SK-N-SH (cell line): ENCODE measurements around the gene ATP8A2. TPM values are rescaled to one million over a fixed set of nuclear protein-coding genes. Genes with fewer than 3 reads are reported as not detected.

Source experiments
- CTCF ChIA-PET: fragments of 300-600, 350-600 bp; formaldehyde crosslinking; extraction: SDS; loops from one replicate; lab custom pipeline; 2021; lab: Yijun Ruan, JAX
- POLR2A ChIA-PET: fragments of 350-600 bp; sonication (Branson Sonifier 250); formaldehyde crosslinking; extraction: SDS; loops from one replicate; lab custom pipeline; 2020; ENCODE audit warnings: antibody characterized with exemption, inconsistent platforms; lab: Yijun Ruan, JAX
- DNase-seq: peaks from one replicate; pipeline ENCODE4 v3.0.0; 2012
- H2AFZ ChIP-seq: fragments of 200-600 bp; sonication (generic); 2 replicates; pipeline ENCODE4 v1.8.1; 2016; ENCODE audit warnings: antibody characterized with exemption, mild to moderate bottlenecking, low read depth
- H3F3A ChIP-seq: fragments of 200-600 bp; sonication (generic); replicated peaks from 2 replicates; pipeline ENCODE3; 2016; ENCODE audit warnings: antibody characterized with exemption, mild to moderate bottlenecking; ENCODE audit not compliant: insufficient read depth
- H3K27ac ChIP-seq, 2 experiments: fragments of 200-500 bp in 1 of 2; fragments of 200-600 bp in 1 of 2; sonication (Bioruptor generic) in 1 of 2; sonication (generic), shearing (Covaris generic) in 1 of 2; 2 replicates each; pipeline versions ENCODE4 v1.5.1 to v1.6.1; 2014 to 2016; ENCODE audit warnings: low read depth in 2 of 2, inconsistent platforms in 1 of 2, low read length in 1 of 2, mild to moderate bottlenecking in 1 of 2, mixed read lengths in 1 of 2
- H3K27me3 ChIP-seq: fragments of 200-600 bp; sonication (generic), shearing (Covaris generic); 2 replicates; pipeline ENCODE4 v1.6.1; 2016; ENCODE audit warnings: mixed run types; ENCODE audit not compliant: insufficient read depth
- H3K36me3 ChIP-seq, 2 experiments: fragments of 200-500 bp in 1 of 2; fragments of 200-600 bp in 1 of 2; sonication (Bioruptor generic) in 1 of 2; sonication (generic) in 1 of 2; replicated peaks in 1 of 2; 2 replicates each; pipeline versions ENCODE3 to v1.5.1; 2014 to 2016; ENCODE audit warnings: low read length in 1 of 2, mild to moderate bottlenecking in 1 of 2; ENCODE audit not compliant: insufficient read depth in 2 of 2, control insufficient read depth in 1 of 2
- H3K4me1 ChIP-seq, 2 experiments: fragments of 200-500 bp in 1 of 2; fragments of 200-600 bp in 1 of 2; sonication (Bioruptor generic) in 1 of 2; sonication (generic), shearing (Covaris generic) in 1 of 2; 2 replicates each; pipeline versions ENCODE4 v1.5.1 to v1.6.1; 2014 to 2016; ENCODE audit warnings: low read depth in 1 of 2, low read length in 1 of 2, mixed run types in 1 of 2; ENCODE audit not compliant: insufficient read depth in 2 of 2, control insufficient read depth in 1 of 2
- H3K4me2 ChIP-seq: fragments of 200-600 bp; sonication (generic), shearing (Covaris generic); 2 replicates; pipeline ENCODE4 v1.6.1; 2017; ENCODE audit warnings: mixed run types
- H3K4me3 ChIP-seq, 2 experiments: fragments of 200-500 bp in 1 of 2; fragments of 200-600 bp in 1 of 2; sonication (Bioruptor generic) in 1 of 2; sonication (generic), shearing (Covaris generic) in 1 of 2; 2 replicates each; pipeline versions ENCODE4 v1.5.1 to v1.8.1; 2014 to 2016; ENCODE audit warnings: low read depth in 2 of 2, inconsistent platforms in 1 of 2, low read length in 1 of 2, mild to moderate bottlenecking in 1 of 2, mixed read lengths in 1 of 2, moderate library complexity in 1 of 2
- H3K79me2 ChIP-seq: fragments of 200-600 bp; sonication (generic); 2 replicates; pipeline ENCODE4 v1.8.1; 2017; ENCODE audit warnings: mild to moderate bottlenecking; ENCODE audit not compliant: insufficient read depth
- H3K9ac ChIP-seq: fragments of 200-600 bp; sonication (generic); 2 replicates; pipeline ENCODE4 v1.6.1; 2017; ENCODE audit warnings: mixed run types
- H3K9me2 ChIP-seq: fragments of 200-600 bp; sonication (generic); 2 replicates; pipeline ENCODE4 v1.6.1; 2017; ENCODE audit warnings: mixed run types
- H3K9me3 ChIP-seq: fragments of 200-600 bp; sonication (generic); 2 replicates; pipeline ENCODE4 v1.6.1; 2017; ENCODE audit warnings: mixed run types, mild to moderate bottlenecking, moderate library complexity
- H4K20me1 ChIP-seq: fragments of 200-600 bp; sonication (generic); 2 replicates; pipeline ENCODE4 v1.6.1; 2017; ENCODE audit warnings: mild to moderate bottlenecking, mixed run types; ENCODE audit not compliant: insufficient read depth
- CHD2 ChIP-seq: fragments of 150-350 bp; IDR thresholded peaks from 2 replicates; pipeline ENCODE4 v1.6.1; 2018; ENCODE audit warnings: low read length; ENCODE audit not compliant: partially characterized antibody
- ELF1 ChIP-seq: IDR thresholded peaks from 2 replicates; pipeline ENCODE4 v1.4.0; 2012
- FOSL2 ChIP-seq: IDR thresholded peaks from 2 replicates; pipeline ENCODE4 v1.4.0; 2012; ENCODE audit warnings: low read depth, mild to moderate bottlenecking, moderate library complexity, borderline replicate concordance
- FOXJ3 ChIP-seq: sonication (generic); formaldehyde crosslinking; IDR thresholded peaks from 2 replicates; pipeline ENCODE4 v1.5.1; 2020; ENCODE audit warnings: mild to moderate bottlenecking, missing genetic modification reagents
- GABPA ChIP-seq: IDR thresholded peaks from 2 replicates; pipeline ENCODE4 v1.4.0; 2012; ENCODE audit warnings: low read depth, mild to moderate bottlenecking
- JUND ChIP-seq: IDR thresholded peaks from 2 replicates; pipeline ENCODE4 v1.4.0; 2012
- MEF2A ChIP-seq: IDR thresholded peaks from 2 replicates; pipeline ENCODE4 v1.4.0; 2012; ENCODE audit warnings: low read depth, borderline replicate concordance
- POLR2AphosphoS5 ChIP-seq: IDR thresholded peaks from 2 replicates; pipeline ENCODE4 v1.6.1; 2012; ENCODE audit warnings: low read depth, low read length
- RAD21 ChIP-seq: IDR thresholded peaks from 2 replicates; pipeline ENCODE4 v1.6.1; 2012; ENCODE audit warnings: mild to moderate bottlenecking, low read length
- SIN3A ChIP-seq: IDR thresholded peaks from 2 replicates; pipeline ENCODE4 v1.6.1; 2012; ENCODE audit warnings: low read depth, mild to moderate bottlenecking, low read length, moderate library complexity, borderline replicate concordance
- TCF12 ChIP-seq: IDR thresholded peaks from 2 replicates; pipeline ENCODE4 v1.4.0; 2012
- TEAD4 ChIP-seq: IDR thresholded peaks from 2 replicates; pipeline ENCODE4 v1.4.0; 2012; ENCODE audit warnings: mild to moderate bottlenecking, borderline replicate concordance; ENCODE audit not compliant: insufficient read depth
- WGBS: methylation state at CpG from one replicate; pipeline ENCODE4 v1.1.6; 2017; ENCODE audit warnings: low lambda C conversion rate; 5-methylcytosine and 5-hydroxymethylcytosine counted together
- polyA plus RNA-seq, 3 experiments: library from polyadenylated mRNA; depleted of rRNA; stranded (reverse); fragments of >200 nt; gene quantifications; 2 replicates each; pipeline ENCODE4 v1.2.3, GENCODE V29; 2012
- TF ChIP-seq, protein P1 (sequence below): IDR thresholded peaks from 2 replicates; pipeline ENCODE4 v1.6.1; 2012; ENCODE audit warnings: mild to moderate bottlenecking, low read depth, low read length, moderate library complexity
- TF ChIP-seq, protein P2 (sequence below): IDR thresholded peaks from 2 replicates; pipeline ENCODE4 v1.4.0; 2012; ENCODE audit warnings: low read depth
- TF ChIP-seq, protein P3 (sequence below): fragments of 150-350 bp; IDR thresholded peaks from 2 replicates; pipeline ENCODE4 v1.6.1; 2016; ENCODE audit warnings: mild to moderate bottlenecking, low read depth, low read length
- TF ChIP-seq, protein P4 (sequence below): IDR thresholded peaks from 2 replicates; pipeline ENCODE4; 2012
- TF ChIP-seq, protein P5 (sequence below): IDR thresholded peaks from 2 replicates; pipeline ENCODE4 v1.4.0; 2012; ENCODE audit warnings: low read depth, borderline replicate concordance
- TF ChIP-seq, protein P6 (sequence below): fragments of 150-350 bp; IDR thresholded peaks from 2 replicates; pipeline ENCODE4 v1.6.1; 2017; ENCODE audit warnings: antibody characterized with exemption, low read length, low read depth, borderline replicate concordance

The ATP8A2 gene
- polyA plus RNA-seq, 1 of the 3 experiments (the other 2 are of a cell fraction), result 0.02 TPM

DNA sequence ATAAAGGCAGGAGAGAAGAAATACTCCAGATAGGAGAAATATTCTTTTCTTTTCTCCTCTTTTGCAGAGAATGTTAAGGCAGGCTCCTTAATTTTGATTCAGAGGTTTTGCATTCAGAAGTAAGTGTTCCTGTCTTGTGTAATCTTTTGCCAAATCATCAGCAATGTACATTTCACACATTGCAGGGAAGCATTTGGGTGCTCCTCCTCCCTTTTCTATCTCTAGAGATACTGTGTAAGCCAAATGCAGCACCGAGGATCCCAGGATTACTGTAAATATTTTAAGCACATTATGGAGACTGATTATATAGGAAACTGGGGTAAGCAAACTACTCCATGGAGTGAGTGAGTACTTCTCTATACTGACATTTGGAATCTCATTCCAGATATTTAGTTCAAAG is 7.2 kb downstream of the ATP8A2 start:
- CTCF ChIA-PET, result interaction anchor here (1.3 kb wide), 1 partner anchor 145 kb away, joined by 4 read pairs; no protein-coding TSS in a partner anchor
- TF ChIP-seq, protein P1, sequence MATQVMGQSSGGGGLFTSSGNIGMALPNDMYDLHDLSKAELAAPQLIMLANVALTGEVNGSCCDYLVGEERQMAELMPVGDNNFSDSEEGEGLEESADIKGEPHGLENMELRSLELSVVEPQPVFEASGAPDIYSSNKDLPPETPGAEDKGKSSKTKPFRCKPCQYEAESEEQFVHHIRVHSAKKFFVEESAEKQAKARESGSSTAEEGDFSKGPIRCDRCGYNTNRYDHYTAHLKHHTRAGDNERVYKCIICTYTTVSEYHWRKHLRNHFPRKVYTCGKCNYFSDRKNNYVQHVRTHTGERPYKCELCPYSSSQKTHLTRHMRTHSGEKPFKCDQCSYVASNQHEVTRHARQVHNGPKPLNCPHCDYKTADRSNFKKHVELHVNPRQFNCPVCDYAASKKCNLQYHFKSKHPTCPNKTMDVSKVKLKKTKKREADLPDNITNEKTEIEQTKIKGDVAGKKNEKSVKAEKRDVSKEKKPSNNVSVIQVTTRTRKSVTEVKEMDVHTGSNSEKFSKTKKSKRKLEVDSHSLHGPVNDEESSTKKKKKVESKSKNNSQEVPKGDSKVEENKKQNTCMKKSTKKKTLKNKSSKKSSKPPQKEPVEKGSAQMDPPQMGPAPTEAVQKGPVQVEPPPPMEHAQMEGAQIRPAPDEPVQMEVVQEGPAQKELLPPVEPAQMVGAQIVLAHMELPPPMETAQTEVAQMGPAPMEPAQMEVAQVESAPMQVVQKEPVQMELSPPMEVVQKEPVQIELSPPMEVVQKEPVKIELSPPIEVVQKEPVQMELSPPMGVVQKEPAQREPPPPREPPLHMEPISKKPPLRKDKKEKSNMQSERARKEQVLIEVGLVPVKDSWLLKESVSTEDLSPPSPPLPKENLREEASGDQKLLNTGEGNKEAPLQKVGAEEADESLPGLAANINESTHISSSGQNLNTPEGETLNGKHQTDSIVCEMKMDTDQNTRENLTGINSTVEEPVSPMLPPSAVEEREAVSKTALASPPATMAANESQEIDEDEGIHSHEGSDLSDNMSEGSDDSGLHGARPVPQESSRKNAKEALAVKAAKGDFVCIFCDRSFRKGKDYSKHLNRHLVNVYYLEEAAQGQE, result no peak
- TF ChIP-seq TEAD4, result no peak
- no peak for TF ChIP-seq SIN3A
- TF ChIP-seq POLR2AphosphoS5, result no peak
- TF ChIP-seq, protein P2, sequence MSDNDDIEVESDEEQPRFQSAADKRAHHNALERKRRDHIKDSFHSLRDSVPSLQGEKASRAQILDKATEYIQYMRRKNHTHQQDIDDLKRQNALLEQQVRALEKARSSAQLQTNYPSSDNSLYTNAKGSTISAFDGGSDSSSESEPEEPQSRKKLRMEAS, result no peak
- TF ChIP-seq, protein P3, sequence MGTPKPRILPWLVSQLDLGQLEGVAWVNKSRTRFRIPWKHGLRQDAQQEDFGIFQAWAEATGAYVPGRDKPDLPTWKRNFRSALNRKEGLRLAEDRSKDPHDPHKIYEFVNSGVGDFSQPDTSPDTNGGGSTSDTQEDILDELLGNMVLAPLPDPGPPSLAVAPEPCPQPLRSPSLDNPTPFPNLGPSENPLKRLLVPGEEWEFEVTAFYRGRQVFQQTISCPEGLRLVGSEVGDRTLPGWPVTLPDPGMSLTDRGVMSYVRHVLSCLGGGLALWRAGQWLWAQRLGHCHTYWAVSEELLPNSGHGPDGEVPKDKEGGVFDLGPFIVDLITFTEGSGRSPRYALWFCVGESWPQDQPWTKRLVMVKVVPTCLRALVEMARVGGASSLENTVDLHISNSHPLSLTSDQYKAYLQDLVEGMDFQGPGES, result no peak
- TF ChIP-seq, protein P4, sequence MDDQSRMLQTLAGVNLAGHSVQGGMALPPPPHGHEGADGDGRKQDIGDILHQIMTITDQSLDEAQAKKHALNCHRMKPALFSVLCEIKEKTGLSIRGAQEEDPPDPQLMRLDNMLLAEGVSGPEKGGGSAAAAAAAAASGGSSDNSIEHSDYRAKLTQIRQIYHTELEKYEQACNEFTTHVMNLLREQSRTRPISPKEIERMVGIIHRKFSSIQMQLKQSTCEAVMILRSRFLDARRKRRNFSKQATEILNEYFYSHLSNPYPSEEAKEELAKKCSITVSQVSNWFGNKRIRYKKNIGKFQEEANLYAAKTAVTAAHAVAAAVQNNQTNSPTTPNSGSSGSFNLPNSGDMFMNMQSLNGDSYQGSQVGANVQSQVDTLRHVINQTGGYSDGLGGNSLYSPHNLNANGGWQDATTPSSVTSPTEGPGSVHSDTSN, result no peak
- Histone ChIP-seq H4K20me1 (no peaks in the 10 kb centered on the region), H3K79me2 (no peaks in the 10 kb centered on the region), H3K36me3 (no peaks in the 10 kb centered on the region), H3F3A (no peaks in the 10 kb centered on the region), H3K27ac (no peak overlapping the region), H3K9me3 (no peaks in the 10 kb centered on the region), H3K4me1 (no peaks in the 10 kb centered on the region), H2AFZ (no peak overlapping the region), H3K27me3 (peaks cover 9% of the 10 kb centered on the region; the same call in 1 of the 2 replicates), H3K4me2 (no peak overlapping the region), H3K4me3 (no peak overlapping the region), H3K9me2 (no peaks in the 10 kb centered on the region), H3K9ac (no peak overlapping the region)
- POLR2A ChIA-PET, result no interaction called here
- 16% methylated on average over 1 of the region's 1 CpG for WGBS
- DNase-seq, result no peak

DNA sequence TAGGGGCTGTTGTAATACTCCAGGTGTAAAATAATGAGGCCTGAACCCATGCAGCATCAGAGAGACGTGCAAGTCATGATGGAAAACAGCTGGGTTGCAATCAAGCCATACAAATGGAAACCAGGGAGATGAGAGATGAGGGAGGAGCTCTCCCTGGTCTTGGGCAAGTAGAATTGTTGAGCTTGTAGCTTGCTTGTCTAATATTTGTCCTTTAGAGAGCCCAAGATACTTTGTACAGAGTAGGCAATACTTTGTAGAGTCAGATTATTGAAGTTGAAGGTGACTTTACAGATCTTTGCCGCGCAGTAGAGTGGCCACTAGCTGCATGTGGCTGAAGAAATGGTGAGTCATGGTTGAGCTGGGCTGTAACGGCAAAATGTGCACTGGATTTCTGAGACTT is 8.3 kb downstream of the ATP8A2 start:
- no peak overlapping the region for H2AFZ ChIP-seq
- H3K4me2 ChIP-seq, result no peak overlapping the region
- no peaks in the 10 kb centered on the region for H3K79me2 ChIP-seq
- no peak overlapping the region for H3K27ac ChIP-seq
- H4K20me1 ChIP-seq, result no peaks in the 10 kb centered on the region
- no peaks in the 10 kb centered on the region for H3K9me2 ChIP-seq
- no peaks in the 10 kb centered on the region for H3F3A ChIP-seq
- WGBS, result 65% methylated on average over 4 of the region's 4 CpGs
- H3K9ac ChIP-seq, result no peak overlapping the region
- H3K9me3 ChIP-seq, result no peaks in the 10 kb centered on the region
- H3K4me3 ChIP-seq, result no peak overlapping the region
- no peaks in the 10 kb centered on the region for H3K36me3 ChIP-seq
- CTCF ChIA-PET, result interaction anchor here (1.3 kb wide), 1 partner anchor 146 kb away, joined by 4 read pairs; no protein-coding TSS in a partner anchor
- POLR2A ChIA-PET, result no interaction called here
- H3K27me3 ChIP-seq, result peaks cover 1% of the 10 kb centered on the region; the same call in 1 of the 2 replicates
- H3K4me1 ChIP-seq, result no peaks in the 10 kb centered on the region
- no peak for DNase-seq
- TF ChIP-seq GABPA (no peak), TCF12 (no peak), JUND (no peak), FOSL2 (no peak), ELF1 (no peak), MEF2A (no peak), FOXJ3 (no peak), RAD21 (no peak), CHD2 (no peak)
- TF ChIP-seq, protein P5, sequence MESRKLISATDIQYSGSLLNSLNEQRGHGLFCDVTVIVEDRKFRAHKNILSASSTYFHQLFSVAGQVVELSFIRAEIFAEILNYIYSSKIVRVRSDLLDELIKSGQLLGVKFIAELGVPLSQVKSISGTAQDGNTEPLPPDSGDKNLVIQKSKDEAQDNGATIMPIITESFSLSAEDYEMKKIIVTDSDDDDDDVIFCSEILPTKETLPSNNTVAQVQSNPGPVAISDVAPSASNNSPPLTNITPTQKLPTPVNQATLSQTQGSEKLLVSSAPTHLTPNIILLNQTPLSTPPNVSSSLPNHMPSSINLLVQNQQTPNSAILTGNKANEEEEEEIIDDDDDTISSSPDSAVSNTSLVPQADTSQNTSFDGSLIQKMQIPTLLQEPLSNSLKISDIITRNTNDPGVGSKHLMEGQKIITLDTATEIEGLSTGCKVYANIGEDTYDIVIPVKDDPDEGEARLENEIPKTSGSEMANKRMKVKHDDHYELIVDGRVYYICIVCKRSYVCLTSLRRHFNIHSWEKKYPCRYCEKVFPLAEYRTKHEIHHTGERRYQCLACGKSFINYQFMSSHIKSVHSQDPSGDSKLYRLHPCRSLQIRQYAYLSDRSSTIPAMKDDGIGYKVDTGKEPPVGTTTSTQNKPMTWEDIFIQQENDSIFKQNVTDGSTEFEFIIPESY, result no peak
- TF ChIP-seq, protein P6, sequence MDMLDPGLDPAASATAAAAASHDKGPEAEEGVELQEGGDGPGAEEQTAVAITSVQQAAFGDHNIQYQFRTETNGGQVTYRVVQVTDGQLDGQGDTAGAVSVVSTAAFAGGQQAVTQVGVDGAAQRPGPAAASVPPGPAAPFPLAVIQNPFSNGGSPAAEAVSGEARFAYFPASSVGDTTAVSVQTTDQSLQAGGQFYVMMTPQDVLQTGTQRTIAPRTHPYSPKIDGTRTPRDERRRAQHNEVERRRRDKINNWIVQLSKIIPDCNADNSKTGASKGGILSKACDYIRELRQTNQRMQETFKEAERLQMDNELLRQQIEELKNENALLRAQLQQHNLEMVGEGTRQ, result no peak
- TF ChIP-seq, protein P2, result no peak
